Measurements from ENCODE around the gene CAMTA1. TPM values are rescaled to one million over a fixed set of nuclear protein-coding genes. Genes with fewer than 3 reads are reported as not detected.
"Not testable (repeated sequence)": the region's sequence is repeated elsewhere in the genome, so short reads cannot be mapped to it uniquely, and the experiment has no call there.

Gene CAMTA1
- polyA plus RNA-seq, 3 donors: 81.9 to 89.8 (median 88.0) TPM

- no peak for DNase-seq (ENCODE audit: extremely low read depth in 1 of 11, low read depth in 9 of 11, low spot score in 4 of 11)
Observed at GRCh38 chr1:7698641-7699040, 913.4 kb downstream of the CAMTA1 start.

- DNase-seq (ENCODE audit: extremely low read depth in 1 of 11, low read depth in 9 of 11, low spot score in 4 of 11): no peak
Observed at GRCh38 chr1:7702365-7702764, 917.1 kb downstream of the CAMTA1 start.

- DNase-seq (ENCODE audit: extremely low read depth in 1 of 11, low read depth in 9 of 11, low spot score in 4 of 11): no peak
Observed at GRCh38 chr1:7703321-7704213, 918.3 kb downstream of the CAMTA1 start.

GRCh38 chr1:7704214-7705047, 919.2 kb downstream of the CAMTA1 start:
- peak; percentile 71 to 92 (median 89) for DNase-seq (ENCODE audit: extremely low read depth in 1 of 11, low read depth in 9 of 11, low spot score in 4 of 11)

GRCh38 chr1:7705048-7705907, 920.0 kb downstream of the CAMTA1 start:
- no peak for DNase-seq (ENCODE audit: extremely low read depth in 1 of 11, low read depth in 9 of 11, low spot score in 4 of 11)

GRCh38 chr1:7705908-7706216, 920.6 kb downstream of the CAMTA1 start:
- no peak for DNase-seq (ENCODE audit: extremely low read depth in 1 of 11, low read depth in 9 of 11, low spot score in 4 of 11)

GRCh38 chr1:7707527-7707926, 922.3 kb downstream of the CAMTA1 start:
- DNase-seq (ENCODE audit: extremely low read depth in 1 of 11, low read depth in 9 of 11, low spot score in 4 of 11): no peak

- DNase-seq (ENCODE audit: extremely low read depth in 1 of 11, low read depth in 9 of 11, low spot score in 4 of 11): not testable (repeated sequence)
Observed at GRCh38 chr1:7708065-7708464, 922.8 kb downstream of the CAMTA1 start.

- no peak for DNase-seq (ENCODE audit: extremely low read depth in 1 of 11, low read depth in 9 of 11, low spot score in 4 of 11)
Observed at GRCh38 chr1:7710859-7711258, 925.6 kb downstream of the CAMTA1 start.

- no peak for DNase-seq (ENCODE audit: extremely low read depth in 1 of 11, low read depth in 9 of 11, low spot score in 4 of 11)
Observed at GRCh38 chr1:7712731-7713323, 927.6 kb downstream of the CAMTA1 start.

- no peak for DNase-seq (ENCODE audit: extremely low read depth in 1 of 11, low read depth in 9 of 11, low spot score in 4 of 11)
Observed at GRCh38 chr1:7716506-7716905, 931.3 kb downstream of the CAMTA1 start.

GRCh38 chr1:7717748-7718368, 932.6 kb downstream of the CAMTA1 start:
- DNase-seq (ENCODE audit: extremely low read depth in 1 of 11, low read depth in 9 of 11, low spot score in 4 of 11): no peak

GRCh38 chr1:7719468-7720094, 934.3 kb downstream of the CAMTA1 start:
- DNase-seq (ENCODE audit: extremely low read depth in 1 of 11, low read depth in 9 of 11, low spot score in 4 of 11): no peak

- no peak for DNase-seq (ENCODE audit: extremely low read depth in 1 of 11, low read depth in 9 of 11, low spot score in 4 of 11)
Observed at GRCh38 chr1:7721940-7722669, 936.9 kb downstream of the CAMTA1 start.

- no peak for DNase-seq (ENCODE audit: extremely low read depth in 1 of 11, low read depth in 9 of 11, low spot score in 4 of 11)
Observed at GRCh38 chr1:7722670-7723012, 937.4 kb downstream of the CAMTA1 start.

GRCh38 chr1:7726623-7727022, 941.4 kb downstream of the CAMTA1 start:
- DNase-seq (ENCODE audit: extremely low read depth in 1 of 11, low read depth in 9 of 11, low spot score in 4 of 11): no peak

- DNase-seq (ENCODE audit: extremely low read depth in 1 of 11, low read depth in 9 of 11, low spot score in 4 of 11): no peak
Observed at GRCh38 chr1:7727809-7728471, 942.7 kb downstream of the CAMTA1 start.
